HL-60 (cell line): ENCODE results near the gene COBLL1.

Source experiments
- POLR2AphosphoS5 ChIP-seq: IDR thresholded peaks from 2 replicates; pipeline ENCODE4 v1.6.1; 2012; ENCODE audit warnings: low read depth
- TF ChIP-seq, protein P1 (sequence below): IDR thresholded peaks from one replicate; pipeline ENCODE4 v1.5.1; 2011; ENCODE audit warnings: low read length, control low read depth, inconsistent platforms; ENCODE audit not compliant: insufficient read depth
- TF ChIP-seq, protein P2 (sequence below): IDR thresholded peaks from 2 replicates; pipeline ENCODE4 v1.6.1; 2012; ENCODE audit warnings: low read depth; ENCODE audit not compliant: insufficient replicate concordance

DNA sequence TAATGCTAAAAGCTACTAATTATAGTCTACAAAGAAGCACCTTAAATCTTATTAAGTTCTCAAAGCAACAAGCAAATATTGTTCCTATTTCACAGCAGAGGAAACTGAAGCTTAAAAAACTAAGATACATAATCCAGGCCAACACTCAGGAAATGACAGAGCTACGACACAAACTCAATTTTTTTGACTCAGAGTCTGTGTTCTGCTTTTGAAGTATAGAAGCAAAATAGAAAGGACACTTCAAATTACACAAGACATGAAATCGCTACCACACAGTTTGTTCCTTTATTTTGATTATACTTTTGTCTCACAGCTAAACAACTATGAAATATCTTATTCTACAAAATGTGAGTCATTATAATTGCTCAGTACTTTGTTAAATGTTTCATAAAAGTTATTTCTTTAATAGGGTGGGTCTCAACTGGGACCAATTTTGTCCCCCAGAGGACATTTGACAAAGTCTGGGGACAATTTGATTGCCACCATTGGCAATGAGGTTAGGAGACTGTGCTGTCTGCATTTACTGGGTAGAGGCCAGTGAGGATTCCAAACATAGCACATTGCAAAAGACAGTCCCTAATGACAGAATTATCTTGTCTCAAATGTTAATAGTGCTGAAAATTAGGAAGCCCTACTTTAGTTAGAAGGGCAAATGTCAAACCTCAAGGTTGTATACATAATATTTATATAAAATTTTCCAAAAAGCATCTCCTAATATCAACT, 118.8 kb downstream of the COBLL1 start:
- TF ChIP-seq, protein P1, sequence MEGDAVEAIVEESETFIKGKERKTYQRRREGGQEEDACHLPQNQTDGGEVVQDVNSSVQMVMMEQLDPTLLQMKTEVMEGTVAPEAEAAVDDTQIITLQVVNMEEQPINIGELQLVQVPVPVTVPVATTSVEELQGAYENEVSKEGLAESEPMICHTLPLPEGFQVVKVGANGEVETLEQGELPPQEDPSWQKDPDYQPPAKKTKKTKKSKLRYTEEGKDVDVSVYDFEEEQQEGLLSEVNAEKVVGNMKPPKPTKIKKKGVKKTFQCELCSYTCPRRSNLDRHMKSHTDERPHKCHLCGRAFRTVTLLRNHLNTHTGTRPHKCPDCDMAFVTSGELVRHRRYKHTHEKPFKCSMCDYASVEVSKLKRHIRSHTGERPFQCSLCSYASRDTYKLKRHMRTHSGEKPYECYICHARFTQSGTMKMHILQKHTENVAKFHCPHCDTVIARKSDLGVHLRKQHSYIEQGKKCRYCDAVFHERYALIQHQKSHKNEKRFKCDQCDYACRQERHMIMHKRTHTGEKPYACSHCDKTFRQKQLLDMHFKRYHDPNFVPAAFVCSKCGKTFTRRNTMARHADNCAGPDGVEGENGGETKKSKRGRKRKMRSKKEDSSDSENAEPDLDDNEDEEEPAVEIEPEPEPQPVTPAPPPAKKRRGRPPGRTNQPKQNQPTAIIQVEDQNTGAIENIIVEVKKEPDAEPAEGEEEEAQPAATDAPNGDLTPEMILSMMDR, result no peak
- TF ChIP-seq POLR2AphosphoS5, result no peak
- TF ChIP-seq, protein P2, sequence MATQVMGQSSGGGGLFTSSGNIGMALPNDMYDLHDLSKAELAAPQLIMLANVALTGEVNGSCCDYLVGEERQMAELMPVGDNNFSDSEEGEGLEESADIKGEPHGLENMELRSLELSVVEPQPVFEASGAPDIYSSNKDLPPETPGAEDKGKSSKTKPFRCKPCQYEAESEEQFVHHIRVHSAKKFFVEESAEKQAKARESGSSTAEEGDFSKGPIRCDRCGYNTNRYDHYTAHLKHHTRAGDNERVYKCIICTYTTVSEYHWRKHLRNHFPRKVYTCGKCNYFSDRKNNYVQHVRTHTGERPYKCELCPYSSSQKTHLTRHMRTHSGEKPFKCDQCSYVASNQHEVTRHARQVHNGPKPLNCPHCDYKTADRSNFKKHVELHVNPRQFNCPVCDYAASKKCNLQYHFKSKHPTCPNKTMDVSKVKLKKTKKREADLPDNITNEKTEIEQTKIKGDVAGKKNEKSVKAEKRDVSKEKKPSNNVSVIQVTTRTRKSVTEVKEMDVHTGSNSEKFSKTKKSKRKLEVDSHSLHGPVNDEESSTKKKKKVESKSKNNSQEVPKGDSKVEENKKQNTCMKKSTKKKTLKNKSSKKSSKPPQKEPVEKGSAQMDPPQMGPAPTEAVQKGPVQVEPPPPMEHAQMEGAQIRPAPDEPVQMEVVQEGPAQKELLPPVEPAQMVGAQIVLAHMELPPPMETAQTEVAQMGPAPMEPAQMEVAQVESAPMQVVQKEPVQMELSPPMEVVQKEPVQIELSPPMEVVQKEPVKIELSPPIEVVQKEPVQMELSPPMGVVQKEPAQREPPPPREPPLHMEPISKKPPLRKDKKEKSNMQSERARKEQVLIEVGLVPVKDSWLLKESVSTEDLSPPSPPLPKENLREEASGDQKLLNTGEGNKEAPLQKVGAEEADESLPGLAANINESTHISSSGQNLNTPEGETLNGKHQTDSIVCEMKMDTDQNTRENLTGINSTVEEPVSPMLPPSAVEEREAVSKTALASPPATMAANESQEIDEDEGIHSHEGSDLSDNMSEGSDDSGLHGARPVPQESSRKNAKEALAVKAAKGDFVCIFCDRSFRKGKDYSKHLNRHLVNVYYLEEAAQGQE, result no peak
